ENCODE results near the gene CROT. TPM values are rescaled to one million over a fixed set of nuclear protein-coding genes. Genes with fewer than 3 reads are reported as not detected.

CROT gene
- total RNA-seq, 2 experiments from 2014 or later, result 10.2 to 12.5 TPM

DNA sequence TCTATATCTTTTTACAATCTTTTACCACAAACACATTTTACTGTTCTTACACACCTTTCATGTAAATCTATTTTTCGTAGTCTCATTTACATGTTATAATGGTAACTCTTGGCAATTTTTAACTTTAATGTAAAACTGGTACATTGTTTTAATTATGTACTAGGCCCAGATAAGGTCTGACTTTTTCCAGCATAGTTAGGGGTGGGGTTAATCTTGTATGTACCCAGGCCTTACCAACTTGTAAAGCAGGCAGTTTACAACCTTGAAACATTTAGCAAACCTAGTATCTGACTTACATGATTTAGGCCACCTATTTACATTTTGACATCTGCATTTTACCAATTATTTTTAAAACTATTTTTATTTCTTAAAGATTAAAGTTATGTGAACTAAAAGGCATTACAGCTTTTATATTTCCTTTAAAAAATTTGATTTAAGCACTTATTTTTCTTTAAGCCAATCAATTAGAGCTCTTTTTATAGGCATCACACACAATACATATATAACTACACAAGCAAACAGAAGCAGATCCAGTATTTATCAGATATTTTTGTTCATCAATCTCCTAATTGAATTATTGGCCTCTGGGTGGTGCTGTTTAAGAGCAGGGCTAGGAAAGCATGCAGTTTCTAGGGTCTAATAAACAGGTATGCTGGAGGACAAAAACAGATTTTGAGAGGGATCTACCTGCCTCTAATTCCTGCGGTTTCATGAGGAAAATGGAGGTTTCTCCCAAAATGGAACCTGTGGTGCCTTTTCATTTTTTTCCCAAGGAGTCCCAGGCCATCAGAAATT is 19.7 kb upstream of the CROT start:
- Mint-ChIP-seq H3K27me3 (ENCODE audit: low read depth) (no peaks in the 10 kb centered on the region), H3K9me3 (ENCODE audit: insufficient read depth) (peaks cover 24% of the 10 kb centered on the region), H3K27ac (no peak overlapping the region), H3K4me1 (ENCODE audit: low read depth) (no peaks in the 10 kb centered on the region), H3K4me3 (no peak overlapping the region), H3K36me3 (ENCODE audit: low read depth) (peaks cover 26% of the 10 kb centered on the region)
- ChIA-PET POLR2A (no interaction called here), CTCF (interaction anchor here (1.6 kb wide), 1 partner anchor 91 kb away, joined by 4 read pairs; no protein-coding TSS in a partner anchor)
- no peak for DNase-seq
- no peak for ATAC-seq

DNA sequence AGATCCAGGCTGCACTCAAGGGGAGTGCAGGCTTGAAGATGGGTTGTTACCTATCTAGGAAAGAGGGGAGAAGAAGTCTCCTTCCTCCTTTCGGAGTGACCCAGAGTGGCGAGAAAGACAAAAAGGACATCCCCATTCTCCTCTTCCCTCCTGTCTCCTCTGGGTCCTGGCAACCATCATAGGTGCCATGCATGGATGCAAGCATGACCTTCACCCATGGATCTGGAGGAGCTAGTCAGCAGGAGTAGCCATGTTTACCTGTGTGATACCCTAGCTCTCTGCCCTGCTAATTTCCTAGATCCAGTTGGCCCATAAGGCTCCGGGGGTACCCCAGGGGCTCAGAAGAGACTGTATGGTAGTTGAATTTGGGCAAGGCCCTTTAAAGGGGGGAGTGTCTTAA is 17.2 kb upstream of the CROT start:
- DNase-seq (no peak), ATAC-seq (no peak)
- peaks cover 34% of the 10 kb centered on the region for H3K9me3 Mint-ChIP-seq (ENCODE audit: insufficient read depth)
- ChIA-PET POLR2A (no interaction called here), CTCF (interaction anchor here (1.0 kb wide), 1 partner anchor 10 kb away, joined by 4 read pairs; no protein-coding TSS in a partner anchor)
- H3K4me1 Mint-ChIP-seq (ENCODE audit: low read depth), result no peaks in the 10 kb centered on the region
- H3K27ac Mint-ChIP-seq, result no peak overlapping the region
- no peak overlapping the region for H3K4me3 Mint-ChIP-seq
- H3K27me3 Mint-ChIP-seq (ENCODE audit: low read depth), result no peaks in the 10 kb centered on the region
- peaks cover 30% of the 10 kb centered on the region for H3K36me3 Mint-ChIP-seq (ENCODE audit: low read depth)

DNA sequence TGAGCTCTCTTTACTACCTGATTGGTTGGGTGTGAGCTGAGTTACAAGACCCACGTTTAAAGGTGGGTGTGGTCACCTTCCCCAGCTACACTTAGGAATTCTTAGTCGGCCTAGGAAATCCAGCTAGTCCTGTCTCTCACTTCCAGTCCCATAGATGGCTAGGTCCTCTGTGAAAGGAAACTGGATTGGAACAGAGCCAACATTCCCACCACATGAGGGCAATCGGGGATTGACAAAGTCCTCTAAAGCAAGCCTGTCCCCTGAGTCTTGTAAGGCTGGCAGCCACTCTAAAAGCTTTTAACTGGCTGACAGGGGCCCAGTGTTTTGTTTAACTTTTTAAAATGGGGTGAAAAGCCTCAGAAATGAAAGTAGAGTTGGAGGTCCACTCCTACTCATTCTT is 15.1 kb upstream of the CROT start:
- peaks cover 44% of the 10 kb centered on the region for H3K9me3 Mint-ChIP-seq (ENCODE audit: insufficient read depth)
- H3K27ac Mint-ChIP-seq, result no peak overlapping the region
- H3K4me1 Mint-ChIP-seq (ENCODE audit: low read depth), result no peaks in the 10 kb centered on the region
- no peaks in the 10 kb centered on the region for H3K27me3 Mint-ChIP-seq (ENCODE audit: low read depth)
- POLR2A ChIA-PET, result no interaction called here
- peaks cover 38% of the 10 kb centered on the region for H3K36me3 Mint-ChIP-seq (ENCODE audit: low read depth)
- CTCF ChIA-PET, result interaction anchor here (1.7 to 1.9 kb wide), 2 partner anchors 15 to 86 kb away, joined by 3 to 6 read pairs; no protein-coding TSS in a partner anchor
- no peak for ATAC-seq
- DNase-seq, result no peak
- no peak overlapping the region for H3K4me3 Mint-ChIP-seq

DNA sequence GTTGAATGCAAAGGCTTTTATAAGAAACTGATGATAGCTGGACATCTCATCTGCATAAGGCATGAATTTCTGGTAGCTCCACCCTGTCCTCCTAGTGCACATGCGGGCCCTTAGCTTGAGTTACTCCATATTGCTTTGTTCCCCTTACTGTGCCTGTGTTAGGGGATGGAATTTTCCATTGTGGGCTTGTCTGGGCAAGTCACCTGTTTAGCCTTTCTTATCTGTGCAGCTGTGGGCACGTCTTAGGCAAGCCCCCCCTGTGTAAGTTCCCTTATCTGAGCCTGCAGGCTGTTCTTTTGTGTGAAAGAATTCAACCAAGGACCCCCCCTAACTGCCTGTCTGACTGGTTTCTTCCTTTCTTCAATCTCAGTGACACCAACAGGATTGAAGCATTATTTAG is 14.5 kb upstream of the CROT start:
- ChIA-PET POLR2A (no interaction called here), CTCF (interaction anchor here (1.7 to 1.9 kb wide), 2 partner anchors 14 to 85 kb away, joined by 3 to 6 read pairs; no protein-coding TSS in a partner anchor)
- no peak overlapping the region for H3K4me3 Mint-ChIP-seq
- peaks cover 48% of the 10 kb centered on the region for H3K9me3 Mint-ChIP-seq (ENCODE audit: insufficient read depth)
- H3K4me1 Mint-ChIP-seq (ENCODE audit: low read depth), result no peaks in the 10 kb centered on the region
- ATAC-seq (no peak), DNase-seq (no peak)
- peaks cover 38% of the 10 kb centered on the region for H3K36me3 Mint-ChIP-seq (ENCODE audit: low read depth)
- no peaks in the 10 kb centered on the region for H3K27me3 Mint-ChIP-seq (ENCODE audit: low read depth)
- no peak overlapping the region for H3K27ac Mint-ChIP-seq

DNA sequence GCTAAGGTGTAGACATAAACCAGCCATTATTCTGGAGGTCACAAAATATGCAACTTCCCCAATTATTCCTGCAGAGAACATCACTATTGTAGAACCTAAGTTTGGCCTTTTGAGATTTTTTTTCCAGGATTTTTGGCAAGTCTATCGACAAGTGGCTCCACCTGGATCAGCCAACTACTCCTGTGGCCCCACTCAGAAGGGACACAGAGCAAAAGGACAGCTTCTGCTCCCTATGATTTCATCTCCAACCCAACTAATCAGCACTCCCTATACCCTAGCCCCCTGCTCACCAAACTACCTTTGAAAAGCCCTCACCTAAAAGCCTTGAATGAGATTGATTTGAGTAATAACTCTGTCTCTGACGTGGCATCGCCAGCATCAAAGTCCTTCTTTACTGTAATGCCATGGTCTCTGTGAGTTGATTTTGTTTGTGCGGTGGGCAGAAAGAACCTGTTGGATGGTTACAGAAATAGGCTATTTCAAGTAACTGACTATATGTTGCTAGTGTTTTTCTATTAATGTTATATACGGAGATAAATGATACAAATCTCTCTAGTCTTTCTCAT is 13.7 kb upstream of the CROT start:
- H3K27me3 Mint-ChIP-seq (ENCODE audit: low read depth), result no peaks in the 10 kb centered on the region
- no peak overlapping the region for H3K27ac Mint-ChIP-seq
- H3K36me3 Mint-ChIP-seq (ENCODE audit: low read depth), result peaks cover 35% of the 10 kb centered on the region
- peaks cover 40% of the 10 kb centered on the region for H3K9me3 Mint-ChIP-seq (ENCODE audit: insufficient read depth)
- ATAC-seq, result no peak
- no peak for DNase-seq
- CTCF ChIA-PET, result interaction anchor here (1.9 kb wide), 1 partner anchor 84 kb away, joined by 6 read pairs; no protein-coding TSS in a partner anchor
- no peaks in the 10 kb centered on the region for H3K4me1 Mint-ChIP-seq (ENCODE audit: low read depth)
- H3K4me3 Mint-ChIP-seq, result no peak overlapping the region
- POLR2A ChIA-PET, result no interaction called here

DNA sequence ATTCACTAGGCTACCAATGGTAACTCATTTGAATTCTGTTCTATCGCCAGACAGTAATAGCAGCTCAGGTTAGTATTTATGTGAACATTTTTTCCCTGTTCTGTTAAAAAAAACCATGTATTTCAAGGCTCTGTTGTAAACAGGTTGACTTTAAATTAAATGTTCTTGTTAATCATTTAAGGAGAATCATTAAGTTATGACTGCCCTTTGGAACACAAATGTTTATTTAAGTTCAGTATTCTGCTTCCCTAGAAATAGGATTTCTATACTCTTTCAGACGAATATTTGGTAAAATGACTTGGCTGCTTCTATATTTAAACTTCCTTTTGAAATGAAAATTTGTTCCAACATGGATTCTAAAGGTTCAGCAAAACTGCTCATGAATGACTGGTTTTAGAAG is 13.1 kb upstream of the CROT start:
- Mint-ChIP-seq H3K27me3 (ENCODE audit: low read depth) (no peaks in the 10 kb centered on the region), H3K4me1 (ENCODE audit: low read depth) (no peaks in the 10 kb centered on the region), H3K27ac (no peak overlapping the region), H3K9me3 (ENCODE audit: insufficient read depth) (peaks cover 34% of the 10 kb centered on the region), H3K4me3 (no peak overlapping the region), H3K36me3 (ENCODE audit: low read depth) (peaks cover 29% of the 10 kb centered on the region)
- ChIA-PET CTCF (interaction anchor here (1.9 kb wide), 1 partner anchor 84 kb away, joined by 6 read pairs; no protein-coding TSS in a partner anchor), POLR2A (no interaction called here)
- no peak for DNase-seq
- ATAC-seq, result no peak

DNA sequence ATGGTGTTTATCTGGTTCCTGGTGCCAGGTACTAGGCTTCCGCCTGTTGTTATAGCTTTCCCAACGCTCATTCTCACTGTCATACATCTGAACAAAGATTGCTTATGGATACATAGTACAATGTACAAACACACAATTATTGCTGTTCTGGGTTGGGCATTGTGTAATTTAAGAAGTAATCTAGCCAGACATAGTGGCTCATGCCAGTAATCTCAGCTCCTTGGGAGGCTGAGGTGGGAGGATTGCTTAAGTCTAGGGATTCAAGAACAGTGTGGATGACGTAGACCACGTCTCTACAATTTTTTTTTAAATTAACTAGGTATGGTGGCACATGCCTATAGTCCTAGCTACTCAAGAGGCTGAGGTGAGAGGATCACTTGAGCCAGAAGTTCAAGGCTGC is 9.3 kb upstream of the CROT start:
- Mint-ChIP-seq H3K27ac (no peak overlapping the region), H3K4me1 (ENCODE audit: low read depth) (peaks cover under 1% of the 10 kb centered on the region), H3K27me3 (ENCODE audit: low read depth) (no peaks in the 10 kb centered on the region), H3K9me3 (ENCODE audit: insufficient read depth) (peaks cover 23% of the 10 kb centered on the region), H3K4me3 (no peak overlapping the region), H3K36me3 (ENCODE audit: low read depth) (peaks cover 11% of the 10 kb centered on the region)
- POLR2A ChIA-PET, result no interaction called here
- DNase-seq (no peak), ATAC-seq (no peak)
- CTCF ChIA-PET, result interaction anchor here (1.2 kb wide), 1 partner anchor 80 kb away, joined by 4 read pairs; no protein-coding TSS in a partner anchor

DNA sequence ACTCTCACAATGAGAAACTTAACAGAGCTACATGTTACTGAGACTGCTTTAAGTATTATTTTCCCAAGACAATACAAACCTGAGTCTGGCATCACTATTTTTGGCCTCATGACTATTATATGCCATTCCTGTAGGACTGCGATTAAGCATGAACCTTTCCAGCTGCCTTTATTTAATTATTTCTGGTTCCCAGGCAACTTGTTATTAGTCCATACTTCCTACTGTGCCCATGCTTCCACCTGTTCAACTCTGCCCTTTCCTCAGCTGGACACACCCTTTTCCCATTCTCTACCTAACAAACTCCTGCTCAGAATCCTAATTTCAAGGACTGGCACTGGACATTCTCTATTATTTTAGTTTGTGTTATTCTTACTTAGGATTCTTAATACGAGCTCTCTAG is 8.1 kb upstream of the CROT start:
- CTCF ChIA-PET, result no interaction called here
- ATAC-seq (no peak), DNase-seq (no peak)
- no peak overlapping the region for H3K4me3 Mint-ChIP-seq
- H3K27ac Mint-ChIP-seq, result no peak overlapping the region
- POLR2A ChIA-PET, result no interaction called here
- peaks cover 14% of the 10 kb centered on the region for H3K9me3 Mint-ChIP-seq (ENCODE audit: insufficient read depth)
- peaks cover 12% of the 10 kb centered on the region for H3K36me3 Mint-ChIP-seq (ENCODE audit: low read depth)
- peaks cover 10% of the 10 kb centered on the region for H3K4me1 Mint-ChIP-seq (ENCODE audit: low read depth)
- H3K27me3 Mint-ChIP-seq (ENCODE audit: low read depth), result no peaks in the 10 kb centered on the region

DNA sequence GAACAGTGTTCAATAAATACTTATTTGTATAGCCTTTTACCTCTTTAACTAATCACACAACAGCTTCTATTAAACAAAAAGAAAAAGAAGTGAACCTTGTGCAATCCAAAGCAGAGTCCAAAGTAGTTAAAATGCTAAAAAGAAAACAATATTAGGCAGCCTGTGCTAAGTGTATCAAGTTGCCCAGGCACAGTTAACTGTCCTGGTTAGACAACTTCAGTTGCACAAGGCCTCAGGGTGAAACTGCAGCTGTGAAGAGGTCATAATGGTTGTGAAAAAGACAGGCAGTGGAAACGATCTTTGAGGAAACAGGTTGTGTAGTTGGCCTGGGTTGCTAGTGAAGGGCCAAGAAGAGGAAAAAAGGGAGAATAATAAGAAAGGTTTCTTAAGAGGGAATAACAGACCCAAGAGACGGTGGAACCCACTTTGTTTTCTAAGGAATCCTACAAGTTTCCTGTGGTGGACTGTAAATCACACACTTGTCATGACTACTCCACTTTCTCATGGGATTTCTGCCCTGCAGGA is 6.0 kb upstream of the CROT start:
- DNase-seq (no peak), ATAC-seq (no peak)
- H3K27me3 Mint-ChIP-seq (ENCODE audit: low read depth), result no peaks in the 10 kb centered on the region
- H3K9me3 Mint-ChIP-seq (ENCODE audit: insufficient read depth), result peaks cover 10% of the 10 kb centered on the region
- peaks cover 8% of the 10 kb centered on the region for H3K36me3 Mint-ChIP-seq (ENCODE audit: low read depth)
- POLR2A ChIA-PET, result no interaction called here
- no peak overlapping the region for H3K4me3 Mint-ChIP-seq
- CTCF ChIA-PET, result interaction anchor here (1.0 kb wide), 1 partner anchor 76 kb away, joined by 3 read pairs; no protein-coding TSS in a partner anchor
- H3K4me1 Mint-ChIP-seq (ENCODE audit: low read depth), result peaks cover 27% of the 10 kb centered on the region
- H3K27ac Mint-ChIP-seq, result no peak overlapping the region

DNA sequence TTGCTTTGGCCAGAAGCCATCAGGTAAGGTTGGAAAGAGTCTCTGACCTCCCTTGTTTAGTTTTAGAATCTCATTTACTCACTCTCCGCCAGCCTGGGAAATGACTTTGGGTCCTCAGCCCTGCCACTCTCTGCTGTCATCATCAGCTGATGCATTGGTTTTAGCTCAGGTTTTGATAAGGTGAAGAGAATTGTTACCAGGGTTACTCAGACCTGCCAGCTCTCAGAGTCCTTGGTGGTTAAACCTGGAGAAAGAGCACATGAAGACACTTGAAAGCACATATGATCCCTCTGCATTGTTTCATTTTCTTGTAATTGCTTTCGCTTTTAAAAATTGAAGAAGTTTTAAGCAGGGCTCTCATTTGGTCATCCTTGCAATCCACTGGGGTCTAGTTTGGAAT is 4.0 kb upstream of the CROT start:
- no peak overlapping the region for H3K4me3 Mint-ChIP-seq
- no peak for ATAC-seq
- CTCF ChIA-PET, result no interaction called here
- POLR2A ChIA-PET, result no interaction called here
- DNase-seq, result no peak
- no peaks in the 10 kb centered on the region for H3K9me3 Mint-ChIP-seq (ENCODE audit: insufficient read depth)
- H3K4me1 Mint-ChIP-seq (ENCODE audit: low read depth), result peaks cover 39% of the 10 kb centered on the region
- no peak overlapping the region for H3K27ac Mint-ChIP-seq
- no peaks in the 10 kb centered on the region for H3K27me3 Mint-ChIP-seq (ENCODE audit: low read depth)
- H3K36me3 Mint-ChIP-seq (ENCODE audit: low read depth), result peaks cover 5% of the 10 kb centered on the region

DNA sequence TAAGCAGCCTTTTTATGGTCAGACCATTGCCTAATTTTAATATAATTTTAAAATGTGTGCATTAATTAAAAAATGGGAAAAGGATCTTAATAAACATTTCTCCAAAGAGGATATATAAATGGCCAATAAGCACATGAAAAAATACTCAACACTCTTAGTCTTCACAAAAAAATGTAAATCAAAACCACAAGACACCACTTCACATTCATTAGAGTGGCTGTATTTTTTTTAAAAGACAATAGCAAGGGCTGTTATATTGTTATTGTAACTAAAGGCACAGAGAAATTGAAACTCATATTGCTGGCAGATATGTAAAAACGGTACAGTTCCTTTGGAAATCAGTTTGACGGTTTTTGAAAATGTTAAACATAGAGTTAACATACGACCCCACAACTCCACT is 3.2 kb upstream of the CROT start:
- ChIA-PET CTCF (no interaction called here), POLR2A (no interaction called here)
- no peak overlapping the region for H3K4me3 Mint-ChIP-seq
- DNase-seq (no peak), ATAC-seq (no peak)
- H3K4me1 Mint-ChIP-seq (ENCODE audit: low read depth), result peaks cover 47% of the 10 kb centered on the region
- no peak overlapping the region for H3K27ac Mint-ChIP-seq
- no peaks in the 10 kb centered on the region for H3K9me3 Mint-ChIP-seq (ENCODE audit: insufficient read depth)
- H3K27me3 Mint-ChIP-seq (ENCODE audit: low read depth), result no peaks in the 10 kb centered on the region
- H3K36me3 Mint-ChIP-seq (ENCODE audit: low read depth), result peaks cover 10% of the 10 kb centered on the region

DNA sequence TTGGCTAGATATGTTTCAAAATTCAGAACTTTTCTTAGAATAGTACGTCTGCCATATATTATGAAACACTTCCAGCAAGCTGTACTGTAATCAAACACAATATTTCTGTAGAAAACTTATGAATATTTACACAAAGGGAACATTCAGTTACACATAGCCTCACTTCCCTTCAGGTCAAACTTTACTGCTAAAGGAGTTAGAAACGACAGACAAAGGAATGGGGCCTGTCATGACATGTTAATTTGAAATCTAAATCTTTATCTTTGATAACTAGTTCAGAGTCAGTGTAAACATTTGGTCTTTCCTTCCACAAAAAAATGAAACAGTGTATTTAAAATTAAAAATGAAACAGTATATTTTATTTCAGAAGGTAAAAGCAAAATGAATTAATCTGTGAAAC is 1.0 kb upstream of the CROT start:
- H3K4me1 Mint-ChIP-seq (ENCODE audit: low read depth), result peaks cover 48% of the 10 kb centered on the region
- H3K9me3 Mint-ChIP-seq (ENCODE audit: insufficient read depth), result no peaks in the 10 kb centered on the region
- H3K4me3 Mint-ChIP-seq, result peak overlapping the region; percentile 93
- CTCF ChIA-PET, result interaction anchor here (1.0 to 1.4 kb wide), 4 partner anchors 14 to 284 kb away, joined by 3 read pairs; partner anchors contain the start of gene RUNDC3B
- H3K27me3 Mint-ChIP-seq (ENCODE audit: low read depth), result no peaks in the 10 kb centered on the region
- H3K36me3 Mint-ChIP-seq (ENCODE audit: low read depth), result peaks cover 24% of the 10 kb centered on the region
- peak overlapping the region; percentile 93 for H3K27ac Mint-ChIP-seq
- DNase-seq (no peak), ATAC-seq (no peak)
- POLR2A ChIA-PET, result interaction anchor here (1.1 to 1.2 kb wide), 2 partner anchors 127 to 877 kb away, joined by 4 read pairs; no protein-coding TSS in a partner anchor

Data from activated CD8-positive, alpha-beta T cell treated with anti-CD3 and anti-CD28 coated beads, Interleukin-2, amount 10 ng/mL, durations not matched to agents 7 days and 5 days (primary cell).